GM21367 (cell line): ENCODE measurements around the gene SERBP1.

Experiments used
- ATAC-seq: cut with Tn5 transposase; IDR thresholded peaks from one replicate; pipeline ENCODE4 v1.9.1; 2021; ENCODE audit not compliant: unreplicated experiment

SERBP1 gene

GRCh38 chr1:67371043-67371442 is 59.2 kb downstream of the SERBP1 start:
- ATAC-seq, result no peak

DNA sequence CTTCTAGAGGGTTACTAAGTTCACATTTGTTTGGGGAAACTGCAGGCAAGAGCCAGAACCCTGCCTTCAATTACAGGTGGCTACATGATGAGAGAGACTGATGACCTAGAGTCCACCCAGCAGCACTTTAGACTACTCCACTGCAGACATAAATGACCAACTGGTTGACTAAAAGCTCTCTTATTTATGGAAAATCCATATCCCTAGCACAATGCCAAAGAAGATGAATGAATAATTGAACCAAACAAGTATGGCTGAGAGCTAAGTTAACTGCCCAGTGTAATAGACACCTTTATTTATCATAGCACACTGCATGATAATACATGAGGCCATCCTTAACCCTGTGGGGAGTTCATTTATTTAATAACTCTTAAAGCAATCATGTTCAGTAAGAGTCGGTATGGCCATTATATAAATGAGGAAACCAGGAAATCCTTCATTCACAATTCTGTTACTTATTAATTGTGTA is 62.1 kb downstream of the SERBP1 start:
- ATAC-seq, result no peak

- ATAC-seq, result no peak
These were observed 62.7 kb downstream of the SERBP1 start for GRCh38 chr1:67367370-67368045.

DNA sequence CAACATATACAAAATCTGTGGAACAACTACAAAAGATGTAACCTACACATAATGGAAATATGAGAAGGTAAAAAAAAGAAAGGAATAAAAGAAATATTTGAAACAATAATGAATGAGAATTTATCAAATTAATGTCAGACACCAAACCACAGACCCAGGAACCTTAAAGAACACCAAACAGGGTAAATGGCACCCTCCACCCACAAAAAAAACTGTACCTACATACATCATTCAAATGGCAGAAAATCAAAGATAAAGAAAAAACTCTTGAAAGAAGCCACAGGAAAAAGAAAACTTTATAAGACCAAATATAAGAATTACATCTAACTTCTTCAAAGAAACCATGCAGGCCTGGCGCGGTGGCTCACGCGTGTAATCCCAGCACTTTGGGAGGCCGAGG is 68.6 kb downstream of the SERBP1 start:
- no peak for ATAC-seq

GRCh38 chr1:67359592-67359991 is 70.6 kb downstream of the SERBP1 start:
- ATAC-seq, result no peak
